OCI-LY3 (cell line): ENCODE results near the gene MICALL2.

Experiments
- H2AFZ ChIP-seq: fragments of 200-600, 300-600 bp; shearing (Covaris generic); 2 replicates; pipeline ENCODE4 v1.6.0; 2014; ENCODE audit warnings: antibody characterized with exemption, low read depth, low read length
- H3K27ac ChIP-seq: fragments of 200-600, 300-600 bp; sonication (generic); 2 replicates; pipeline ENCODE4 v1.5.1; 2014; ENCODE audit warnings: mild to moderate bottlenecking, low read length, moderate library complexity, mixed read lengths
- H3K27me3 ChIP-seq: fragments of 200-600, 300-600 bp; sonication (generic); 2 replicates; pipeline ENCODE4 v1.6.1; 2014; ENCODE audit warnings: low read depth, low read length, mixed read lengths
- H3K36me3 ChIP-seq: fragments of 200-600, 300-600 bp; sonication (generic); replicated peaks from 2 replicates; pipeline ENCODE3; 2014; ENCODE audit warnings: low read depth, low read length, mixed read lengths
- H3K4me1 ChIP-seq: fragments of 300-600, 200-600 bp; sonication (generic); 2 replicates; pipeline ENCODE4 v1.6.1; 2014; ENCODE audit warnings: low read length, mixed read lengths
- H3K4me2 ChIP-seq: fragments of 200-600, 300-600 bp; sonication (generic); 2 replicates; pipeline ENCODE4 v1.6.1; 2014; ENCODE audit warnings: low read length, mixed read lengths
- H3K4me3 ChIP-seq: fragments of 300-600, 200-600 bp; sonication (generic); 2 replicates; pipeline ENCODE4 v1.5.1; 2014; ENCODE audit warnings: antibody characterized with exemption, mild to moderate bottlenecking, low read length, moderate library complexity
- H3K79me2 ChIP-seq: fragments of 300-600, 200-600 bp; shearing (Covaris generic); 2 replicates; pipeline ENCODE4 v1.6.1; 2014; ENCODE audit warnings: mild to moderate bottlenecking, low read length, mixed read lengths
- H3K9ac ChIP-seq: fragments of 300-600, 200-600 bp; shearing (Covaris generic); 2 replicates; pipeline ENCODE4 v1.6.0; 2014; ENCODE audit warnings: mild to moderate bottlenecking, low read length, moderate library complexity
- H3K9me3 ChIP-seq: fragments of 200-600, 300-600 bp; shearing (Covaris generic); 2 replicates; pipeline ENCODE4 v1.6.1; 2014; ENCODE audit warnings: low read length, mixed read lengths; ENCODE audit not compliant: insufficient read depth
- H4K20me1 ChIP-seq: fragments of 200-600, 300-600 bp; sonication (generic); 2 replicates; pipeline ENCODE4 v1.6.1; 2016; ENCODE audit warnings: low read length, mixed read lengths; ENCODE audit not compliant: insufficient read depth
- EZH2phosphoT487 ChIP-seq: fragments of 200-600 bp; shearing (Covaris generic); IDR thresholded peaks from 2 replicates; pipeline ENCODE4 v1.6.1; 2018; ENCODE audit warnings: antibody characterized with exemption, mixed run types, low read depth
- TF ChIP-seq, protein P1 (sequence below): fragments of 200-600, 300-600 bp; sonication (generic); IDR thresholded peaks from 2 replicates; pipeline ENCODE4 v1.5.1; 2014; ENCODE audit warnings: antibody characterized with exemption, low read length, low read depth

The MICALL2 gene

DNA sequence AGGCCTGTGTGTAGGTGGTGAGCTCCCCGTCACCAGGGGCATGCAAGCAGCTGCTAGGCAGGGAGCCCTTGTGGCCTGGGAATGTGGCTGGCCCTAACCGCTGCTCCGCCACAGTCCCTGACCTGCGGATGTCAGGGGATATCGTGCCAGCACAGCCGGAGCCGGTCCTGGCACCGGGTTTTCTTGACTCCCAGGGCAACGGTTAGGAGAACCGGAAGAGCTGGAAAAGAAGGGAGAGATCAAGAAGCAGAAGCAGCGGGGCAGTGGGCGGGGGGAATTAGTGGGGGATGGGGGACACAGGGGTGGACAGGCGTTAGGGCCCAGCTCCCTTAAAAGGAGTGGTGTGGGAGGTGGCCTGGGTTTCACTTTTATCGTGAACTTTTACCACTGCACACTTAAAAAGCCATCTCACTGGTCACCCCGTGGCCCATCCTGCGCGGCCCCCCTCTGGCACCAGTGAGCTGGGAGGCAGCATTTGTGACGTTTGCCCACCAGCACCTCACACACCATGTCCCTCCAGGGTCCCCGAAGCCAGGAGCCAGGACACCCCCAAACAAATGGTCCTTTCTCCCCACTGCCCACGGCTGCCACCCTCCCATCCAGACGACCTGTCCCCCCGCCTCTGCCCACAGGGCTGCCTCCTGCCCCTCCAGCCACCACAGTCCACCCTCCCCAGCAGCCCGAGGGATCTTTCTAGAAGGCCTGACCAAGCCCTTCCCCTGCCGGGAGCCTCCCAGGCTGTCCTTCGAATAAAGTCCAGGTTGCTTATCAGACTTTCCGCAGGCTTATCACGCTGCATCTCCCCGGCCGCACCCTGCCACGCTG is 1.8 kb upstream of the MICALL2 start:
- H3K4me2 ChIP-seq: no peak overlapping the region
- no peaks in the 10 kb centered on the region for H3K27me3 ChIP-seq
- no peak overlapping the region for H3K9ac ChIP-seq
- H3K9me3 ChIP-seq: no peaks in the 10 kb centered on the region
- no peak overlapping the region for H3K4me3 ChIP-seq
- TF ChIP-seq EZH2phosphoT487: no peak
- TF ChIP-seq, protein P1, sequence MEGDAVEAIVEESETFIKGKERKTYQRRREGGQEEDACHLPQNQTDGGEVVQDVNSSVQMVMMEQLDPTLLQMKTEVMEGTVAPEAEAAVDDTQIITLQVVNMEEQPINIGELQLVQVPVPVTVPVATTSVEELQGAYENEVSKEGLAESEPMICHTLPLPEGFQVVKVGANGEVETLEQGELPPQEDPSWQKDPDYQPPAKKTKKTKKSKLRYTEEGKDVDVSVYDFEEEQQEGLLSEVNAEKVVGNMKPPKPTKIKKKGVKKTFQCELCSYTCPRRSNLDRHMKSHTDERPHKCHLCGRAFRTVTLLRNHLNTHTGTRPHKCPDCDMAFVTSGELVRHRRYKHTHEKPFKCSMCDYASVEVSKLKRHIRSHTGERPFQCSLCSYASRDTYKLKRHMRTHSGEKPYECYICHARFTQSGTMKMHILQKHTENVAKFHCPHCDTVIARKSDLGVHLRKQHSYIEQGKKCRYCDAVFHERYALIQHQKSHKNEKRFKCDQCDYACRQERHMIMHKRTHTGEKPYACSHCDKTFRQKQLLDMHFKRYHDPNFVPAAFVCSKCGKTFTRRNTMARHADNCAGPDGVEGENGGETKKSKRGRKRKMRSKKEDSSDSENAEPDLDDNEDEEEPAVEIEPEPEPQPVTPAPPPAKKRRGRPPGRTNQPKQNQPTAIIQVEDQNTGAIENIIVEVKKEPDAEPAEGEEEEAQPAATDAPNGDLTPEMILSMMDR: no peak
- no peaks in the 10 kb centered on the region for H3K4me1 ChIP-seq
- H3K79me2 ChIP-seq: no peaks in the 10 kb centered on the region
- H3K36me3 ChIP-seq: no peaks in the 10 kb centered on the region
- H2AFZ ChIP-seq: no peak overlapping the region
- no peak overlapping the region for H3K27ac ChIP-seq
- H4K20me1 ChIP-seq: no peaks in the 10 kb centered on the region

DNA sequence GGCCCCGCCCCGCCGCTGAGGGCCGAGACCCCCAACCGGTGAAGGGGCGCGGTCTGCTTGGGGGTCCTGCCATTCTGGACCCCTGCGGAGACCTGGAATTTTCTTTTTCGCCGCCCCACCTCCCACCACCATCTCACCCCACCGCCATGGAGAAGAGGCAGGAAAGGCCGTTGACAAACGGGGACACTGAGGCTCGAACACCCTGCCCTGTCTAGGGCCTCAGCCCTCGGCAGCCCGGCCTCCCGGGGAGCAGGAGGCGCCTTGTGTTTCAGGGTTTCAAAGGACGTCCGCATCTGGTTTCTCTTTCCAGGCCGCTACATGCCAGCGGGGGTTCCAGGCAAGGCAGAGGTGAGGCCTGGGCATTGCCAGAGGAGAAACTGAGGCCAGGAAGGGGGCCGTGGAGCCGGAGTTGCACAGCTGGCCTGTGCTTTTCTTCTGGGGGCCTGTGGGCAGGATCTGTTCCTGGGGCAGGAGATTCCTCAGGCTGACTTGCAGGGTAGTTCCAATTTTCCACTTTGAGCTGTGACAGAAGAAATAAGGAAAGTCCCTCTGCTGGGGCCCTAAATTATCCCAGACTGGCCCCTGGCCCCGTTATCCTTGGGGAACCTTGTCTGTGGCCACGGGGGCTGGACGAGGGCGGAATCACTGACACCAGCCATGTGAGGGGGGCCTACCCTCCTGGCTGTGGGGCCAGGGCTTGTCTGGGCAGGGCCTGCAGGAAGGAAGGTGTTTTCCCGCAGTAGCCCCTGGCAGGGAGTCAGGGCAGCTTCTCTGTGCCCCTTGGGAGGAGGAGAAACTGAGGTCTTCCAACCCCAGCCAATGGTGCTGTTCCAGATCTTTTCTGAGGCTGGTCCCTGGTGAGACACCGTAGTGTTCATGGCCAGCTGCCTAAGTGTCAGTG is 900 bp upstream of the MICALL2 start:
- H3K27ac ChIP-seq: no peak overlapping the region
- no peaks in the 10 kb centered on the region for H3K36me3 ChIP-seq
- H3K4me3 ChIP-seq: no peak overlapping the region
- H3K27me3 ChIP-seq: no peaks in the 10 kb centered on the region
- H3K9me3 ChIP-seq: no peaks in the 10 kb centered on the region
- no peak overlapping the region for H2AFZ ChIP-seq
- no peak overlapping the region for H3K4me2 ChIP-seq
- H3K9ac ChIP-seq: no peak overlapping the region
- TF ChIP-seq, protein P1: no peak
- no peak for TF ChIP-seq EZH2phosphoT487
- no peaks in the 10 kb centered on the region for H3K79me2 ChIP-seq
- no peaks in the 10 kb centered on the region for H3K4me1 ChIP-seq
- H4K20me1 ChIP-seq: no peaks in the 10 kb centered on the region

DNA sequence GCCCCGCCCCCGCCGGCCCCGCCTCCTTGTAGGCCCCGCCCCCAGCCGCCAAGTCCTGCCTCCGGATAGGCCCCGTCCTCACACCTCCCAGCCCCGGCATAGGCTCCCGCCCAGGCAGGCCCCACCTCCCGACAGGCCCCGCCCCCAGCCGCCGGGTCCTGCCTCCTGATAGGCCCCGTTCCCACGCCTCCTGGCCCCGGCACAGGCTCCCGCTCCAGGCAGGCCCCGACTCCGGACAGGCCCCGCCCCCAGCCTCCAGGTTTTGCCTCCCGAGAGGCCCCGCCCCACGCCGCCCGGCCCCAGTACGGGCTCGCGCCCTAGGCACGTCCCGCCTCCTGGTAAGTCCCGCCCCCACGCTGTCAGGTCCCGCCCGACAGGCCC is 232 bp upstream of the MICALL2 start:
- Histone ChIP-seq H3K4me1 (no peaks in the 10 kb centered on the region), H2AFZ (no peak overlapping the region), H3K27me3 (no peaks in the 10 kb centered on the region), H3K27ac (no peak overlapping the region), H3K4me2 (no peak overlapping the region), H3K9ac (no peak overlapping the region), H3K79me2 (no peaks in the 10 kb centered on the region), H4K20me1 (no peaks in the 10 kb centered on the region), H3K36me3 (no peaks in the 10 kb centered on the region), H3K4me3 (no peak overlapping the region), H3K9me3 (no peaks in the 10 kb centered on the region)
- TF ChIP-seq, protein P1: no peak
- TF ChIP-seq EZH2phosphoT487: no peak
